Measurements from ENCODE around the gene MTMR4. TPM values are rescaled to one million over a fixed set of nuclear protein-coding genes. Genes with fewer than 3 reads are reported as not detected.
A peak's percentile ranks its signal among the peaks of the same experiment; 100 is the strongest.
"Not testable (repeated sequence)": the region's sequence is repeated elsewhere in the genome, so short reads cannot be mapped to it uniquely, and the experiment has no call there.

Gene MTMR4
- total RNA-seq, 2 donors from 2014 or later, result 11.6 to 17.4 TPM

GRCh38 chr17:58506354-58507080 is 7.9 kb downstream of the MTMR4 start:
- DNase-seq (no peak), ATAC-seq (no peak)
- intact Hi-C loops (cut with DNase I), result no loop called here

DNA sequence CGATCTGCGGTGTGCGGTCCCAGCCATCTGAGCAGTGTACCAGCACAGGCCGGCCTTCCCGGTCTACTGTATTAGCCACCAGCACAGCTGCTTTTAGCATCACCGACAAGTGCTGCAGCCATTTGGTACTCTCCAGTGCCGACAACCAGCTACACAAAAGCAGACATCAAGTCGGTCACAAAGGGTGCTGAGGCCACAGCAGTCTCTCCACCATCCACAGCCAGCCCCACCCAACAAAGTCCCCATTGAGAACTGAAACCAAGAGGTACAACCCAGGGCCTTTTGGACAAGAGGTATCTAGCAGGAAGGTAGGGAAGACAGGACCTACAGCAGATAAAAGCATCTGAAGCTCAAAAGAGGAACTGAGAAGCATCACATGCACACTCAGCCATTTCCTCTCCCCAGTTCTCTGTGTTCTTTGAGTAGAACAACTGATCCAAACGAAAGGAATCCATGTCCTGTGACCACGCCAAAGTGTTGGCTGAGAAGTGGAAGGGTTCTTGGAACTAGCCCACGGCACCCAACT is 9.5 kb downstream of the MTMR4 start:
- DNase-seq, result no peak
- no peak for ATAC-seq
- intact Hi-C loops (cut with DNase I), result no loop called here

DNA sequence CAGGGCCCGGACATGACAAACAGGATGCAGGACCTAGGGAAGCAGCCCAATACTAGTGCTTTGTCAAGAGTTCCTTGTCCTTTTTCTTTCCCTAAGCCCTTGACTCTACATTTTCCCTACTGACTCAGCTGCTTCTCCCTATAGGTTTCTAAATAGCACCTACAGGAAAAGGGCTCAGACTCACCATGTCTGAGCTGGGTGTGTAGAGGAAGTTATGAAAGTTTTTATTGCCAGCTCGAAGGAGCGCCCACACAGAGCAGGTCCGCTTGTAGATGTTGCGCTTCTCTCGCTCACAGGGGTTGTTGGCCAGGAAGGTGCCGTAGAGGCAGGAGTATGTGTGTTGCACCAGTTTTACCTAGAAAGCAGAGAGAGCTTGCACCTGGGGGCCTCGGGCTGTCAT is 10.6 kb downstream of the MTMR4 start:
- no peak for DNase-seq

GRCh38 chr17:58503134-58503533 is 11.3 kb downstream of the MTMR4 start:
- DNase-seq; ATAC-seq; intact Hi-C loops (cut with DNase I): not testable (repeated sequence)

More for the DNA sequence above, 10.6 kb downstream of the MTMR4 start:
- intact Hi-C loops (cut with DNase I), result no loop called here
- no peak for ATAC-seq

- DNase-seq (no peak), ATAC-seq (no peak)
- intact Hi-C loops (cut with DNase I), result no loop called here
Observed at GRCh38 chr17:58501451-58501850, 13.0 kb downstream of the MTMR4 start.

GRCh38 chr17:58498177-58498828 is 16.1 kb downstream of the MTMR4 start:
- intact Hi-C loops (cut with DNase I), result no loop called here
- no peak for DNase-seq
- no peak for ATAC-seq

- no peak for DNase-seq
- ATAC-seq, result no peak
- intact Hi-C loops (cut with DNase I), result no loop called here
Observed at GRCh38 chr17:58493506-58493905, 20.9 kb downstream of the MTMR4 start.

GRCh38 chr17:58492238-58493121 is 22.0 kb downstream of the MTMR4 start:
- DNase-seq (no peak), ATAC-seq (no peak)
- intact Hi-C loops (cut with DNase I), result no loop called here

- intact Hi-C loops (cut with DNase I), result no loop called here
- no peak for ATAC-seq
- no peak for DNase-seq
Observed at GRCh38 chr17:58491510-58492045, 22.9 kb downstream of the MTMR4 start.

DNA sequence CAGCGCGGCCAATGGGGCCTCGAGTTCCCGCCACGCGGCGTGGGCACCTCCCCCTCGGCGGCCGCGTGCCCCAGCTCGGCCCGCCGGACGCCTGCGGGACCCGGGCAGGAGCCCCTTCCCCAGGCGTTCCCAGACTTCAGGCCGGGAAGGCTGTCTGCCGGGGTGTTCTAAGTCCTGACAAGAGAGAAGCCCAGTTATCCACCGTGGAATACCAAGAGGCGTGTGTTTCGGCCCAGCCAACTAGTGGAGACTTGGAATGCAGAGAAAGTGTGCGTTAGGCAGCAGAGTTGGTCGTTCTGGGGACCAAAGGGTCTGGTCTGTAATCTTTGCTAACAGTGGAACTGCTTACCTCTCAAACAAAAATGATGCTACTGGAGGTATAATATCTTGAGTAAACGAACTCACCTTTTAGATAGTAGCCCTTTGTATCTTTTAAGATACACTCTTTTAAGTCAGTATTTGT is 26.0 kb downstream of the MTMR4 start:
- DNase-seq (no peak), ATAC-seq (no peak)
- intact Hi-C loops (cut with DNase I), result no loop called here

GRCh38 chr17:58487589-58488427 is 26.6 kb downstream of the MTMR4 start, which contains the start of gene HSF5:
Gene HSF5 (minus strand): TSS chr17:58488408. CDS start chr17:58488274, 134 bp downstream.
- DNase-seq (peak; percentile 50), ATAC-seq (peak; percentile 75 to 78)
- intact Hi-C loops (cut with DNase I), result no loop called here

GRCh38 chr17:58484600-58484999 is 29.8 kb downstream of the MTMR4 start:
- intact Hi-C loops (cut with DNase I), result no loop called here
- no peak for DNase-seq
- ATAC-seq, result no peak

DNA sequence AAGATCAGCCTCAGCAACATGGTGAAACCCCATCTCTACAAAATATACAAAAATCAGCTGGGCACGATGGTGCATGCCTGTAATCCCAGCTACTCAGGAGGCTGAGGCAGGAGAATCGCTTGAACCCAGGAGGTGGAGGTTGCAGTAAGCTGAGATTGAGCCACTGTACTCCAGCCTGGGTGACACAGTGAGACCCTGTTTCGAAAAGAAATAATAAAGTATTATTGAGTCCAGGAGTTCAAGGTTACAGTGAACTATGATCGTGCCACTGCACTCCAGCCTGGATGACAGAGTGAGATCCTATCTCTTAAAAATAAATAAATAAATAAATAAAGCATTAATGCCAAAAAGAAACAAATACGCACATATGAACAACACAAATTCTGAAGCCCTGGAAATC is 32.6 kb downstream of the MTMR4 start:
- DNase-seq; intact Hi-C loops (cut with DNase I); ATAC-seq: not testable (repeated sequence)

- ATAC-seq, result no peak
- intact Hi-C loops (cut with DNase I), result no loop called here
- no peak for DNase-seq
Observed at GRCh38 chr17:58480090-58480489, 34.3 kb downstream of the MTMR4 start.

GRCh38 chr17:58476812-58477211 is 37.6 kb downstream of the MTMR4 start:
- intact Hi-C loops (cut with DNase I), result no loop called here
- DNase-seq (no peak), ATAC-seq (no peak)

DNA sequence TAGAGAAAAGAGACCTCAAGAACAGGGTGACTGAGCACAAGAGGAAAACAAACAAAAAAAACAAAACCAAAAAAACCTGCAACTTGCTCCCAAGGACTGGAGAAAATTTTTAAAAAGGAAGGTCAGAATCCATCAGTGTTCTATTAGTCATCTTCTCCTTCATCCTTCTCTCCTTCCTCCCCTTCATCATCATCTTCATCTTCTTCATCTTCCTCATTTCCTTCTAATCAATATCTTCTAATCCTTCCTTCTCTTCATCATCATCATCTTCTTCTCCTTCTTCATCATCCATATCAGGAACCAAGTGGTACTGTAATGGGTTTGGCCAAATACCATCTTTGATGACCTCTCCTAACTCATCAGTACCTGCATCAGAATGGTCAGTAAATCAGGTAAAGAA is 38.5 kb downstream of the MTMR4 start:
- ATAC-seq (no peak), DNase-seq (no peak)
- intact Hi-C loops (cut with DNase I), result no loop called here

DNA sequence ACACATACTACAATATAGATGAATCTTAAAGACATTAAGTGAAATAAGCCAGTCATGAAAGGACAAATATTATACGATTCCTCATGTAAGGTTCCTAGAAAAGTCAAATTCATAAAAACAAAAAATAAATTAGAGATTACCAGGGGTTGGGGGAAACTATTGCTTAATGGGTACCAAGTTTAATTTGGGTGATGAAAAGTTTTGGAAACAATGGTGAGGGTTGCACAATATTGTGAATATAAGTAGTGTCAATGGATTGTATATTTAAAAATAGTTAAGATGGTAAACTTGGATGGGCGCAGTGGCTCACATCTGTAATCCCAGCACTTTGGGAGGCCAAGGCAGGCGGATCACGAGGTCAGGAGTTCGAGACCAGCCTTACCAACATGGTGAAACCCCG is 44.1 kb downstream of the MTMR4 start:
- DNase-seq (no peak), ATAC-seq (no peak)
- intact Hi-C loops (cut with DNase I), result no loop called here

DNA sequence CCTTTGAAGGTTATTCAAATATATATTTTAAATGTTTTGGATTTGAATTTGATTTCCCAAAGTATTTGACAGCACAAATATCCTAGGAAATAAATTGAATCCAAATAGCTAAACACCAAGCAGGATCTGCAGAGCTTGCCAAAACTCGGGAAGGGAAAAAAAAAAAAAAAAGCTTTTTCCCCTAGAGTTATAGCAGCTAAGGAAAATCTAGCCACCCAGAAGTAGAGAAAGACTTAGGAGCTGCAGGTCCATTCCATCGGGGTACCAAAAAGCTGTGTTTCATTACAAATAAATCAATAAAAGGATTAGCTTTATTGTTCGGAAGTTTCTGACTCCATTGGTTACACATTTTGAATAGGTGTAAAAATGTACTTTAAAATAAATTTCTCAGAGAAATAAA is 45.5 kb downstream of the MTMR4 start:
- ATAC-seq (no peak), DNase-seq (no peak)
- intact Hi-C loops (cut with DNase I), result no loop called here
